GM12874 (cell line): Measurements from ENCODE around the gene ACTMAP.

Experiments
- CTCF ChIP-seq: IDR thresholded peaks from 2 replicates; pipeline ENCODE4 v1.5.1; 2011; ENCODE audit warnings: low read depth, mild to moderate bottlenecking, control low read depth, low read length, moderate library complexity; ENCODE audit not compliant: insufficient read depth

Gene ACTMAP

GRCh38 chr19:40705950-40706619 is 44.2 kb downstream of the ACTMAP start:
- TF ChIP-seq CTCF, result no peak

GRCh38 chr19:40705362-40705651 is 45.0 kb downstream of the ACTMAP start:
- no peak for TF ChIP-seq CTCF

GRCh38 chr19:40704491-40705361 is 45.6 kb downstream of the ACTMAP start:
- TF ChIP-seq CTCF, result no peak

- no peak for TF ChIP-seq CTCF
Measured at GRCh38 chr19:40703029-40703755, 47.1 kb downstream of the ACTMAP start.

- no peak for TF ChIP-seq CTCF
Measured at GRCh38 chr19:40702337-40703012, 47.8 kb downstream of the ACTMAP start.

GRCh38 chr19:40701758-40702157 is 48.5 kb downstream of the ACTMAP start:
- TF ChIP-seq CTCF, result no peak

- no peak for TF ChIP-seq CTCF
Measured at GRCh38 chr19:40700083-40700482, 50.2 kb downstream of the ACTMAP start.
